HepG2 (cell line): ENCODE measurements around the gene CEBPA. TPM values are rescaled to one million over a fixed set of nuclear protein-coding genes. Genes with fewer than 3 reads are reported as not detected.

ENCODE experiments used
- ELF4 ChIP-seq: sonication (generic); formaldehyde crosslinking; IDR thresholded peaks from 2 replicates; pipeline ENCODE4 v1.5.0; 2020; ENCODE audit warnings: missing genetic modification reagents, mild to moderate bottlenecking, moderate library complexity, borderline replicate concordance
- ESRRA ChIP-seq: sonication (generic); formaldehyde crosslinking; IDR thresholded peaks from 2 replicates; pipeline ENCODE4 v1.5.1; 2020; ENCODE audit warnings: mild to moderate bottlenecking, low read depth, missing genetic modification reagents
- HBP1 ChIP-seq: IDR thresholded peaks from 2 replicates; pipeline ENCODE4 v1.6.1; 2016; ENCODE audit warnings: low read depth, control low read depth
- HMG20A ChIP-seq: IDR thresholded peaks from 2 replicates; pipeline ENCODE4 v1.6.1; 2016; ENCODE audit warnings: borderline replicate concordance
- IRF2 ChIP-seq: IDR thresholded peaks from 2 replicates; pipeline ENCODE4 v1.6.1; 2018; ENCODE audit warnings: missing genetic modification reagents, missing compliant biosample characterization
- ISL2 ChIP-seq: sonication (generic); formaldehyde crosslinking; IDR thresholded peaks from 2 replicates; pipeline ENCODE4 v1.5.0; 2020; ENCODE audit warnings: missing genetic modification reagents
- JUN ChIP-seq: sonication (generic); formaldehyde crosslinking; IDR thresholded peaks from 2 replicates; pipeline ENCODE4 v1.4.0; 2020; ENCODE audit warnings: mild to moderate bottlenecking, missing genetic modification reagents
- KLF15 ChIP-seq: sonication (generic); formaldehyde crosslinking; IDR thresholded peaks from 2 replicates; pipeline ENCODE4 v1.8.1; 2023; ENCODE audit warnings: borderline replicate concordance, mild to moderate bottlenecking, inconsistent platforms, missing genetic modification reagents, mixed read lengths
- MLLT10 ChIP-seq: sonication (generic); formaldehyde crosslinking; IDR thresholded peaks from 2 replicates; pipeline ENCODE4 v1.4.0; 2020; ENCODE audit warnings: missing genetic modification reagents
- RBM22 ChIP-seq: fragments of 200-400 bp; formaldehyde crosslinking; optimal IDR thresholded peaks from 2 replicates; pipeline ENCODE3; 2017; ENCODE audit warnings: mild to moderate bottlenecking, low read length, moderate library complexity
- SMARCE1 ChIP-seq: fragments of 450-650 bp; IDR thresholded peaks from 2 replicates; pipeline ENCODE4 v1.6.1; 2017; ENCODE audit warnings: borderline replicate concordance
- SP1 ChIP-seq, 2 experiments: fragments of 450-650 bp in 1 of 2; sonication (generic) in 1 of 2; formaldehyde crosslinking in 1 of 2; IDR thresholded peaks; 2 replicates each; pipeline versions ENCODE4 v1.4.0 to v1.6.1; 2016 to 2020; ENCODE audit warnings: missing genetic modification reagents in 1 of 2
- THYN1 ChIP-seq: sonication (generic); formaldehyde crosslinking; IDR thresholded peaks from 2 replicates; pipeline ENCODE4 v1.8.1; 2023; ENCODE audit warnings: low read depth, mild to moderate bottlenecking, moderate library complexity, missing genetic modification reagents, borderline replicate concordance
- ZMYM4 ChIP-seq: sonication (generic); formaldehyde crosslinking; IDR thresholded peaks from 2 replicates; pipeline ENCODE4 v1.8.1; 2023; ENCODE audit warnings: mild to moderate bottlenecking, missing genetic modification reagents
- ZNF253 ChIP-seq: sonication (generic); formaldehyde crosslinking; IDR thresholded peaks from 2 replicates; pipeline ENCODE4 v1.8.0; 2022; ENCODE audit warnings: mild to moderate bottlenecking, missing genetic modification reagents, borderline replicate concordance
- ZNF263 ChIP-seq: sonication (generic); formaldehyde crosslinking; IDR thresholded peaks from 2 replicates; pipeline ENCODE4 v1.4.0; 2020; ENCODE audit warnings: missing genetic modification reagents
- ZNF280B ChIP-seq: sonication (generic); formaldehyde crosslinking; IDR thresholded peaks from 2 replicates; pipeline ENCODE4 v1.5.0; 2020; ENCODE audit warnings: missing genetic modification reagents, mild to moderate bottlenecking, borderline replicate concordance
- ZNF543 ChIP-seq: sonication (generic); formaldehyde crosslinking; IDR thresholded peaks from 2 replicates; pipeline ENCODE4 v1.4.0; 2020; ENCODE audit warnings: mild to moderate bottlenecking, missing genetic modification reagents
- ZNF616 ChIP-seq: sonication (generic); formaldehyde crosslinking; IDR thresholded peaks from 2 replicates; pipeline ENCODE4 v1.5.0; 2020; ENCODE audit warnings: low read depth, mild to moderate bottlenecking, missing genetic modification reagents
- ZNF75D ChIP-seq: sonication (generic); formaldehyde crosslinking; IDR thresholded peaks from 2 replicates; pipeline ENCODE4 v1.8.1; 2023; ENCODE audit warnings: missing genetic modification reagents, mild to moderate bottlenecking, borderline replicate concordance
- ZNF761 ChIP-seq: sonication (generic); formaldehyde crosslinking; conservative IDR thresholded peaks from 2 replicates; pipeline ENCODE4 v1.4.0; 2020; ENCODE audit warnings: mild to moderate bottlenecking, missing genetic modification reagents
- polyA plus RNA-seq, 8 experiments: library from polyadenylated mRNA; depleted of rRNA in 3 of 8; stranded (reverse) in 7 of 8; unstranded in 1 of 8; fragments of >200 nt; fragmentation: Illumina TruSeq in 4 of 8; extraction: Trizol in 4 of 8; gene quantifications; 2 replicates each; pipeline versions ENCODE4 v1.2.1 to v1.2.3, GENCODE V29; 2011 to 2016; ENCODE audit warnings: low read depth in 4 of 8, missing spikeins in 1 of 8, mixed read lengths in 1 of 8; ENCODE audit not compliant: insufficient read depth in 1 of 8
- total RNA-seq, 5 experiments: library from RNA; depleted of rRNA; stranded (reverse); fragments of >200 nt; fragmentation: Illumina TruSeq; extraction: Trizol; gene quantifications; 2 replicates each; pipeline ENCODE4 v1.2.3, GENCODE V29; 2016; ENCODE audit warnings: low read depth in 1 of 5
- TF ChIP-seq, protein P1 (sequence below): IDR thresholded peaks from 2 replicates; pipeline ENCODE4 v1.6.1; 2016; ENCODE audit warnings: missing compliant biosample characterization, missing genetic modification reagents, borderline replicate concordance
- TF ChIP-seq, protein P2 (sequence below): sonication (generic); formaldehyde crosslinking; IDR thresholded peaks from 2 replicates; pipeline ENCODE4 v1.5.0; 2020; ENCODE audit warnings: mild to moderate bottlenecking, low read depth, missing genetic modification reagents, borderline replicate concordance
- TF ChIP-seq, protein P3 (sequence below): sonication (generic); formaldehyde crosslinking; IDR thresholded peaks from 2 replicates; pipeline ENCODE4 v1.4.0; 2020; ENCODE audit warnings: missing genetic modification reagents, low read depth, mild to moderate bottlenecking, borderline replicate concordance

The CEBPA gene
- total and polyA plus RNA-seq, 2 of the 13 experiments (the other 11 are each of a cell fraction or from before 2014, with no cell fraction given) = 24.8 to 103 TPM

DNA sequence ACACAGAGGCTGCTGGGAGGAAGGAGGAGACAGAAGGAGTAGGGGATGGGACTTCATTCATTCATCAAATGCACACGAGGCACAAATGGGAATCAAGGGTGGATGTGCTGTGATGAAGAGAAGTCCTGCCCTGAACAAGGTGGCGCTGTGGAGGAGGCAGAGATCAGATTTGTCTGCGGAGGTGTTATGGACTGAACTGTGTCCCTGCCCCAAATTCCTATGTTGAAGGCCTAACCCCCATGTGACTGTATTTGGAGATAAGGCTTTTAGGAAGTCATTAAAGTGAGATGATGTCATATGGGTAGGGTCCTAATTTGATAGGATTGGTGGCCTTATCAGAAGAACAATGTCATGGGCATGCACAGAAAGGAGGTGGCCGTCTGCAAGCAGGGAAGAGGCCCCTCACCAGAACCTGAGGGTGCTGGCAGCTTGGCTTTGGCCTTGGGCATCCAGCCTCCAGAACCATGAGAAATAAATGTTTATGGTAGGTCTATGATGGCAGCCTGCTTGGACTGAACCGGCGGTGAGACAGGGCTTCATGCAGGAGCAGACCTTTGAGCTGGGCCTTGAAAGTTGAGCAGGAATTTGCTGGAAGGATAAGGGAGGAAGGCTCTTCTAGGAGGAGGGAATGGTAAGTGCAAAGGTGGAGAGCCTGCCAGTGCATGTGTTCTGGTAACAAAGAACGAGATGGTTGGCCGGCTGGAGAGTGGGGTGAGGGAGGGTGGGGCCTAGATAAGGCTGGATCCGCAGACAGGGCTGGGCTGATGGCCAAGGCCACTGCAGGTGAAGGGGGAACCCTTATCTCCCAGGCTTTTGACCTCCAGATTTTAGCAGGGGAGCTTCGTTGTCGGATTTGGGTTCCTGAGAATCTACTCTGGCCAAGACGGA is 2.7 kb upstream of the CEBPA start (continued):
- no peak for TF ChIP-seq ZNF75D
- TF ChIP-seq RBM22 = peak; percentile 49
- TF ChIP-seq ZNF280B (CRISPR knock-in tag) = no peak
- TF ChIP-seq, protein P1, sequence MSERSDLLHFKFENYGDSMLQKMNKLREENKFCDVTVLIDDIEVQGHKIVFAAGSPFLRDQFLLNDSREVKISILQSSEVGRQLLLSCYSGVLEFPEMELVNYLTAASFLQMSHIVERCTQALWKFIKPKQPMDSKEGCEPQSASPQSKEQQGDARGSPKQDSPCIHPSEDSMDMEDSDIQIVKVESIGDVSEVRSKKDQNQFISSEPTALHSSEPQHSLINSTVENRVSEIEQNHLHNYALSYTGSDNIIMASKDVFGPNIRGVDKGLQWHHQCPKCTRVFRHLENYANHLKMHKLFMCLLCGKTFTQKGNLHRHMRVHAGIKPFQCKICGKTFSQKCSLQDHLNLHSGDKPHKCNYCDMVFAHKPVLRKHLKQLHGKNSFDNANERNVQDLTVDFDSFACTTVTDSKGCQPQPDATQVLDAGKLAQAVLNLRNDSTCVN (CRISPR knock-in tag) = no peak
- TF ChIP-seq ZNF761 = no peak
- TF ChIP-seq MLLT10 = no peak
- TF ChIP-seq ISL2 = no peak
- TF ChIP-seq HBP1 (CRISPR knock-in tag) = no peak
- no peak for TF ChIP-seq ZNF253 (CRISPR knock-in tag)
- TF ChIP-seq THYN1 (CRISPR knock-in tag) = no peak
- TF ChIP-seq SP1 (IDR thresholded peaks at IDR 0.05) = no peak
- no peak for TF ChIP-seq SP1 (CRISPR knock-in tag; IDR thresholded peaks at IDR 0.05)
- TF ChIP-seq ZMYM4 (CRISPR knock-in tag) = 0 out of 2 replicates have a peak, but pooled peaks have one; percentile 64
- TF ChIP-seq ZNF263 (CRISPR knock-in tag) = peak; percentile 74
- TF ChIP-seq IRF2 (CRISPR knock-in tag) = 0 out of 2 replicates have a peak, but pooled peaks have one; percentile 29
- peak; percentile 62; the same call in 1 of the 2 replicates for TF ChIP-seq ZNF543 (CRISPR knock-in tag)
- TF ChIP-seq HMG20A = no peak
- no peak for TF ChIP-seq SMARCE1
- TF ChIP-seq ZNF616 = no peak
- TF ChIP-seq, protein P2, sequence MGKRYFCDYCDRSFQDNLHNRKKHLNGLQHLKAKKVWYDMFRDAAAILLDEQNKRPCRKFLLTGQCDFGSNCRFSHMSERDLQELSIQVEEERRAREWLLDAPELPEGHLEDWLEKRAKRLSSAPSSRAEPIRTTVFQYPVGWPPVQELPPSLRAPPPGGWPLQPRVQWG (CRISPR knock-in tag) = no peak
- TF ChIP-seq, protein P3, sequence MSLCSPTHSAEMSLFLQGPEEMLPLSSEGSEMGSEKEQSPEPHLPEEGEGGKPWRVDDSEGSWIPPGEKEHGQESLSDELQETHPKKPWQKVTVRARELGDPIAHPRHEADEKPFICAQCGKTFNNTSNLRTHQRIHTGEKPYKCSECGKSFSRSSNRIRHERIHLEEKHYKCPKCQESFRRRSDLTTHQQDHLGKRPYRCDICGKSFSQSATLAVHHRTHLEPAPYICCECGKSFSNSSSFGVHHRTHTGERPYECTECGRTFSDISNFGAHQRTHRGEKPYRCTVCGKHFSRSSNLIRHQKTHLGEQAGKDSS (CRISPR knock-in tag) = no peak
- TF ChIP-seq KLF15 (CRISPR knock-in tag) = no peak
- no peak for TF ChIP-seq ESRRA (CRISPR knock-in tag)
- no peak for TF ChIP-seq JUN (CRISPR knock-in tag)
- no peak for TF ChIP-seq ELF4 (CRISPR knock-in tag)
